Raji (cell line): ENCODE results near the gene ERICH6.

Source experiments
- POLR2A ChIP-seq: IDR thresholded peaks from 2 replicates; pipeline ENCODE4 v1.6.1; 2011; ENCODE audit warnings: low read depth, low read length, control low read depth; ENCODE audit not compliant: insufficient read depth

ERICH6 gene

GRCh38 chr3:150739200-150739863 lies 35.6 kb upstream of the ERICH6 start:
- no peak for TF ChIP-seq POLR2A

GRCh38 chr3:150738688-150739087 lies 35.0 kb upstream of the ERICH6 start:
- TF ChIP-seq POLR2A, result no peak

- no peak for TF ChIP-seq POLR2A
These were observed 34.4 kb upstream of the ERICH6 start for GRCh38 chr3:150737874-150738679.

- no peak for TF ChIP-seq POLR2A
These were observed 33.4 kb upstream of the ERICH6 start for GRCh38 chr3:150736903-150737832.

- no peak for TF ChIP-seq POLR2A
These were observed 32.6 kb upstream of the ERICH6 start for GRCh38 chr3:150736316-150736719.

GRCh38 chr3:150734795-150735119 lies 31.0 kb upstream of the ERICH6 start:
- no peak for TF ChIP-seq POLR2A

- no peak for TF ChIP-seq POLR2A
These were observed 30.4 kb upstream of the ERICH6 start for GRCh38 chr3:150733936-150734794.

GRCh38 chr3:150733373-150733935 lies 29.7 kb upstream of the ERICH6 start:
- no peak for TF ChIP-seq POLR2A

- no peak for TF ChIP-seq POLR2A
These were observed 26.1 kb upstream of the ERICH6 start for GRCh38 chr3:150729682-150730360.

GRCh38 chr3:150727653-150728502 lies 24.2 kb upstream of the ERICH6 start:
- TF ChIP-seq POLR2A, result no peak

GRCh38 chr3:150725548-150725947 lies 21.8 kb upstream of the ERICH6 start:
- no peak for TF ChIP-seq POLR2A

- no peak for TF ChIP-seq POLR2A
These were observed 20.2 kb upstream of the ERICH6 start for GRCh38 chr3:150723946-150724345.

- no peak for TF ChIP-seq POLR2A
These were observed 18.5 kb upstream of the ERICH6 start for GRCh38 chr3:150722267-150722666.
